Esophagus squamous epithelium (tissue), 4 donors: ENCODE data around the gene CACTIN.

ENCODE experiments used
- CTCF ChIP-seq, 6 experiments: fragments of 450-650 bp in 4 of 6; fragments of 200-600 bp in 2 of 6; sonication (generic) in 2 of 6; IDR thresholded peaks; one replicate each; pipeline ENCODE4 v1.5.1; 2016 to 2019; ENCODE audit warnings: antibody characterized with exemption in 6 of 6, mild to moderate bottlenecking in 4 of 6, moderate library complexity in 4 of 6
- POLR2A ChIP-seq, 4 donors: fragments of 450-650 bp; IDR thresholded peaks; one replicate each; pipeline ENCODE4 v1.6.1; 2017; ENCODE audit warnings: antibody characterized with exemption in 4 of 4, mild to moderate bottlenecking in 4 of 4, moderate library complexity in 3 of 4

- TF ChIP-seq CTCF (IDR thresholded peaks at IDR 0.05) (peak; percentile 85 to 93 (median 91)), POLR2A (IDR thresholded peaks at IDR 0.05) (no peak)
These were observed 8.3 kb downstream of the CACTIN start for GRCh38 chr19:3618144-3618810.
